Fibroblast of lung (primary cell): ENCODE results near the gene KCMF1. TPM values are rescaled to one million over a fixed set of nuclear protein-coding genes. Genes with fewer than 3 reads are reported as not detected.

ENCODE experiments used
- DNase-seq, 2 donors: peaks; one replicate each; pipeline versions ENCODE4 v3.0.0 to v3.0.0-alpha.2; 2010; ENCODE audit warnings: low read depth in 2 of 2
- H2AFZ ChIP-seq: 2 replicates; pipeline ENCODE4 v1.5.1; 2012; ENCODE audit warnings: low read length, control low read depth, inconsistent platforms
- H3K27ac ChIP-seq: 2 replicates; pipeline ENCODE4 v1.5.1; 2011; ENCODE audit warnings: low read length, control low read depth; ENCODE audit not compliant: insufficient read depth
- H3K27me3 ChIP-seq: 2 replicates; pipeline ENCODE4 v1.5.1; 2011; ENCODE audit warnings: mild to moderate bottlenecking, low read length; ENCODE audit not compliant: control insufficient read depth, insufficient read depth
- H3K36me3 ChIP-seq: 2 replicates; pipeline ENCODE4 v1.5.1; 2011; ENCODE audit warnings: low read length; ENCODE audit not compliant: control insufficient read depth, insufficient read depth
- H3K4me1 ChIP-seq: 2 replicates; pipeline ENCODE4 v1.5.1; 2011; ENCODE audit warnings: low read length; ENCODE audit not compliant: control insufficient read depth, insufficient read depth; ENCODE audit errors: extremely low read depth
- H3K4me2 ChIP-seq: 2 replicates; pipeline ENCODE4 v1.5.1; 2011; ENCODE audit warnings: low read length, control low read depth; ENCODE audit not compliant: insufficient read depth; ENCODE audit errors: extremely low read depth
- H3K4me3 ChIP-seq, 4 experiments: fragments of 200-600 bp in 1 of 4; sonication (generic) in 1 of 4; replicated peaks in 1 of 4; 2 replicates each; pipeline ENCODE4 v1.5.1; 2011 to 2016; ENCODE audit warnings: low read length in 4 of 4, low read depth in 3 of 4, mild to moderate bottlenecking in 3 of 4, control low read depth in 2 of 4, inconsistent platforms in 1 of 4, mixed read lengths in 1 of 4; ENCODE audit not compliant: insufficient read depth in 1 of 4; ENCODE audit errors: control extremely low read depth in 1 of 4
- H3K79me2 ChIP-seq: 2 replicates; pipeline ENCODE4 v1.5.1; 2012; ENCODE audit warnings: mild to moderate bottlenecking, low read length, inconsistent platforms; ENCODE audit not compliant: control insufficient read depth, insufficient read depth
- H3K9ac ChIP-seq: 2 replicates; pipeline ENCODE4 v1.5.1; 2011; ENCODE audit warnings: mild to moderate bottlenecking, low read length, control low read depth; ENCODE audit not compliant: insufficient read depth
- H3K9me3 ChIP-seq: 2 replicates; pipeline ENCODE4 v1.5.1; 2012; ENCODE audit warnings: low read depth, low read length; ENCODE audit not compliant: control insufficient read depth, insufficient read depth
- H4K20me1 ChIP-seq: 2 replicates; pipeline ENCODE4 v1.5.1; 2011; ENCODE audit warnings: low read length; ENCODE audit not compliant: control insufficient read depth, insufficient read depth; ENCODE audit errors: extremely low read depth
- EZH2 ChIP-seq: IDR thresholded peaks from 2 replicates; pipeline ENCODE4 v1.5.1; 2012; ENCODE audit warnings: low read length, control low read depth, mild to moderate bottlenecking; ENCODE audit errors: missing control alignments
- polyA plus RNA-seq, 2 donors: library from polyadenylated mRNA; depleted of rRNA in 1 of 2; stranded (reverse) in 1 of 2; unstranded in 1 of 2; fragments of >200 nt; gene quantifications; 2 replicates each; pipeline ENCODE4 v1.2.1, GENCODE V29; 2011 to 2012; ENCODE audit warnings: missing spikeins in 1 of 2
- total RNA-seq: library from RNA; depleted of rRNA; stranded (reverse); fragments of >200 nt; gene quantifications from 2 replicates; pipeline ENCODE4 v1.2.1, GENCODE V29; 2014
- TF ChIP-seq, protein P1 (sequence below), 2 donors: IDR thresholded peaks in 1 of 2; conservative IDR thresholded peaks in 1 of 2; 1 replicate in 1 of 2; 2 replicates in 1 of 2; pipeline ENCODE4 v1.5.1; 2011 to 2012; ENCODE audit warnings: low read length in 2 of 2, control low read depth in 1 of 2, inconsistent platforms in 1 of 2, low read depth in 1 of 2, mild to moderate bottlenecking in 1 of 2

KCMF1 gene
- total and polyA plus RNA-seq, 2 donors (not counting 1 experiment from before 2014, with no cell fraction given), result 61.8 to 120 TPM

DNA sequence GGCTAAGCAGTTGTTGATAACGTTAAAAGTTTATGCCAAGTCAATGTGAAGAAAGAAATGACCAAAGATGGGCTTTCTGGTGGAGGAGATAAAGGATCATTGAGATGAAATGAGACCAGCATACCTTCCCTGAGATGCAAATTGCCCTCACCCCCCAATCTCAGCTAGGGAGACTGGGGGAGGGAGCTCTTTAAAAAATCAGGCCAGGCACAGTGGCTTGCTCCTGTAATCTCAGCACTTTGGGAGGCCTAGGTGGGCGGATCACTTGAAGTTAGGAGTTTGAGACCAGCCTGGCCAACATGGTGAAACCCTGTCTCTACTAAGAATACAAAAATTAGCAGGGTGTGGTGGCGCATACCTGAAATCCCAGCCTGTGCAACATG is 30.9 kb upstream of the KCMF1 start:
- H3K36me3 ChIP-seq, result no peaks in the 10 kb centered on the region
- H3K9me3 ChIP-seq, result no peaks in the 10 kb centered on the region
- no peaks in the 10 kb centered on the region for H3K4me1 ChIP-seq
- H2AFZ ChIP-seq, result peak overlapping the region; percentile 55
- H3K79me2 ChIP-seq, result no peaks in the 10 kb centered on the region
- no peaks in the 10 kb centered on the region for H4K20me1 ChIP-seq
- no peak overlapping the region for H3K4me3 ChIP-seq
- H3K27me3 ChIP-seq, result no peaks in the 10 kb centered on the region
- TF ChIP-seq, protein P1, sequence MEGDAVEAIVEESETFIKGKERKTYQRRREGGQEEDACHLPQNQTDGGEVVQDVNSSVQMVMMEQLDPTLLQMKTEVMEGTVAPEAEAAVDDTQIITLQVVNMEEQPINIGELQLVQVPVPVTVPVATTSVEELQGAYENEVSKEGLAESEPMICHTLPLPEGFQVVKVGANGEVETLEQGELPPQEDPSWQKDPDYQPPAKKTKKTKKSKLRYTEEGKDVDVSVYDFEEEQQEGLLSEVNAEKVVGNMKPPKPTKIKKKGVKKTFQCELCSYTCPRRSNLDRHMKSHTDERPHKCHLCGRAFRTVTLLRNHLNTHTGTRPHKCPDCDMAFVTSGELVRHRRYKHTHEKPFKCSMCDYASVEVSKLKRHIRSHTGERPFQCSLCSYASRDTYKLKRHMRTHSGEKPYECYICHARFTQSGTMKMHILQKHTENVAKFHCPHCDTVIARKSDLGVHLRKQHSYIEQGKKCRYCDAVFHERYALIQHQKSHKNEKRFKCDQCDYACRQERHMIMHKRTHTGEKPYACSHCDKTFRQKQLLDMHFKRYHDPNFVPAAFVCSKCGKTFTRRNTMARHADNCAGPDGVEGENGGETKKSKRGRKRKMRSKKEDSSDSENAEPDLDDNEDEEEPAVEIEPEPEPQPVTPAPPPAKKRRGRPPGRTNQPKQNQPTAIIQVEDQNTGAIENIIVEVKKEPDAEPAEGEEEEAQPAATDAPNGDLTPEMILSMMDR (conservative IDR thresholded peaks at IDR 0.05 in 1 of 2, IDR thresholded peaks at IDR 0.05 in 1 of 2; ENCODE audit: low read depth in 1 of 2, low read length in 2 of 2), result no peak
- TF ChIP-seq EZH2, result no peak
- H3K9ac ChIP-seq, result no peak overlapping the region
- no peak overlapping the region for H3K27ac ChIP-seq
- no peak overlapping the region for H3K4me2 ChIP-seq
- DNase-seq, result no peak

DNA sequence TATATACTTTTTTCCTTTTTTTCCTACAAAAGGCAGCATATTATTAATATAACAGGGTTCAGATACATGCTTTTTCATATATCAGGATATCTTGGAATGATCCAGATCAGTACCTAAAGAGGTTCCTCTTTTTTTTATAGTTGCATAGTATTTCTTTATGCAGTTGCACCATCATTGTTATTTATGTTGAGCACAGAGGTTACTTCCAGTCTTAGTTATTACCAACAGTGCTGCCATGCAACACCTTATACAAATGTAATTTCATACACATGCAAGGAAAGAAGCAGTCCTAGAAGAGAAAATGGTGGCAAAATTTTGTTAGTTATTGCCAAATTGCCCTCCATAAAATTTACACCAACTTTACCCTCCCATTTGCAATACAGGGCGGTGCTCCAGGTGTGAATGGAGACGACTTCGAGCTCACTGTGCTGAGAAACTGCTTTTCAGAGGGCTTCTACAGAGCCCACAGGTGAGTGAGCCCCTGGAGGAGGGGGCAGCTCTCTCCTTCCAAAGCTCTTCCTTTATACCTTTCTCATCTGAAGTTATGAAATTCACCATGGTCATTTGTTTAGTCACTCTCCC is 30.0 kb upstream of the KCMF1 start:
- Histone ChIP-seq H3K27me3 (no peaks in the 10 kb centered on the region), H3K36me3 (no peaks in the 10 kb centered on the region), H3K27ac (no peak overlapping the region), H3K4me3 (no peak overlapping the region), H3K79me2 (no peaks in the 10 kb centered on the region), H3K4me2 (no peak overlapping the region), H3K9me3 (no peaks in the 10 kb centered on the region), H3K4me1 (no peaks in the 10 kb centered on the region), H2AFZ (no peak overlapping the region), H4K20me1 (no peaks in the 10 kb centered on the region), H3K9ac (no peak overlapping the region)
- TF ChIP-seq, protein P1 (conservative IDR thresholded peaks at IDR 0.05 in 1 of 2, IDR thresholded peaks at IDR 0.05 in 1 of 2; ENCODE audit: low read depth in 1 of 2, low read length in 2 of 2), result no peak
- no peak for DNase-seq

DNA sequence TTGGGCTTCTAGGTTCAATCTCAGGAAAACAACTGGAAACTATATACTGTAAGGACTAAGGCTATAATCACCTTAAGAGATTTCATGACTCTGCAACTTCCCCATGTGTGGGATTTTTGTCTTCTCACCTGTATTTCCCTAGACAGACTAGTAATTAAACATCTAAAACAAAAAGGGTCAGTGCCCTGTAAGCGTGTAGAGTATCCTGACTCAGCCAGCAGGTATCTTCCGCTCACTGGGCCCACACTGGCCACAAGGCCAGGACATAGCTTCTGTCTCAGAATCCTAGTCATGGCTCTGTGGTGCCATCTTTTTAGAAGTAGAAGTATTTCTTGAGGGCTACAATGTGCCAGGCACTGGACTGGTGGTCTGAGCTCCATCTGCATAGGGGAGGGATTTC is 28.8 kb upstream of the KCMF1 start:
- H3K79me2 ChIP-seq, result no peaks in the 10 kb centered on the region
- H3K27ac ChIP-seq, result no peak overlapping the region
- no peaks in the 10 kb centered on the region for H3K4me1 ChIP-seq
- no peak overlapping the region for H3K9ac ChIP-seq
- no peak overlapping the region for H3K4me3 ChIP-seq
- DNase-seq, result no peak
- no peaks in the 10 kb centered on the region for H4K20me1 ChIP-seq
- H2AFZ ChIP-seq, result no peak overlapping the region
- H3K4me2 ChIP-seq, result no peak overlapping the region
- TF ChIP-seq EZH2, result no peak
- TF ChIP-seq, protein P1 (conservative IDR thresholded peaks at IDR 0.05 in 1 of 2, IDR thresholded peaks at IDR 0.05 in 1 of 2; ENCODE audit: low read depth in 1 of 2, low read length in 2 of 2), result no peak
- no peaks in the 10 kb centered on the region for H3K27me3 ChIP-seq
- H3K9me3 ChIP-seq, result no peaks in the 10 kb centered on the region
- H3K36me3 ChIP-seq, result no peaks in the 10 kb centered on the region
